HG03432 (cell line): Measurements from ENCODE around the gene SDC4.

ENCODE experiments used
- ATAC-seq: cut with Tn5 transposase; IDR thresholded peaks from one replicate; pipeline ENCODE4 v1.9.1; 2021; ENCODE audit warnings: mild to moderate bottlenecking, moderate library complexity; ENCODE audit not compliant: unreplicated experiment

SDC4 gene

GRCh38 chr20:45344168-45344860 is 3.9 kb downstream of the SDC4 start:
- ATAC-seq, result no peak

- no peak for ATAC-seq
These were observed 4.6 kb downstream of the SDC4 start for GRCh38 chr20:45343532-45344167.

- ATAC-seq, result no peak
These were observed 5.2 kb downstream of the SDC4 start for GRCh38 chr20:45342855-45343531.

GRCh38 chr20:45341939-45342854 is 6.0 kb downstream of the SDC4 start:
- no peak for ATAC-seq

GRCh38 chr20:45341579-45341938 is 6.7 kb downstream of the SDC4 start:
- ATAC-seq, result no peak

GRCh38 chr20:45340951-45341350 is 7.3 kb downstream of the SDC4 start:
- no peak for ATAC-seq

- no peak for ATAC-seq
These were observed 7.9 kb downstream of the SDC4 start for GRCh38 chr20:45340236-45340847.

GRCh38 chr20:45339799-45340198 is 8.4 kb downstream of the SDC4 start:
- no peak for ATAC-seq

GRCh38 chr20:45339084-45339483 is 9.1 kb downstream of the SDC4 start:
- no peak for ATAC-seq

- no peak for ATAC-seq
These were observed 9.8 kb downstream of the SDC4 start for GRCh38 chr20:45338121-45339030.

- no peak for ATAC-seq
These were observed 10.7 kb downstream of the SDC4 start for GRCh38 chr20:45337367-45338120.

- ATAC-seq, result no peak
These were observed 11.5 kb downstream of the SDC4 start for GRCh38 chr20:45336530-45337366.

- no peak for ATAC-seq
These were observed 17.7 kb downstream of the SDC4 start for GRCh38 chr20:45330476-45330875.

- ATAC-seq, result no peak
These were observed 18.5 kb downstream of the SDC4 start for GRCh38 chr20:45329497-45330319.

- ATAC-seq, result no peak
These were observed 19.8 kb downstream of the SDC4 start for GRCh38 chr20:45328451-45328850.

GRCh38 chr20:45325371-45325770 is 22.9 kb downstream of the SDC4 start:
- ATAC-seq, result no peak

GRCh38 chr20:45323731-45324130 is 24.5 kb downstream of the SDC4 start:
- no peak for ATAC-seq
